Measurements from ENCODE around the gene CDC27.
A peak's percentile ranks its signal among the peaks of the same experiment; 100 is the strongest.

CDC27 gene

GRCh38 chr17:47188876-47189731 is at the start of gene CDC27:
CDC27 (minus strand) TSS chr17:47189295; CDS start chr17:47189172, 123 bp downstream.
- Histone ChIP-seq H3K36me3 (ENCODE audit: insufficient read depth, low read depth, low read length) (no peaks in the 10 kb centered on the region), H3K4me3 (ENCODE audit: low read length) (peak within 1 kb of the TSS; percentile 80), H3K4me1 (ENCODE audit: insufficient read depth, low read length) (no peaks in the 10 kb centered on the region), H3K27me3 (ENCODE audit: insufficient read depth, low read length) (no peaks in the 10 kb centered on the region), H3K27ac (ENCODE audit: low read length) (peak within 1 kb of the TSS; percentile 13), H3K9me3 (ENCODE audit: insufficient read depth, low read depth, low read length) (no peaks in the 10 kb centered on the region), H3K9ac (ENCODE audit: low read depth, low read length) (peak within 1 kb of the TSS; percentile 89)

GRCh38 chr17:47238321-47239010 is 49.4 kb upstream of the CDC27 start:
- no peaks in the 10 kb centered on the region for H3K27me3 ChIP-seq (ENCODE audit: insufficient read depth, low read length)
- no peak overlapping the region for H3K4me3 ChIP-seq (ENCODE audit: low read length)
- no peaks in the 10 kb centered on the region for H3K9me3 ChIP-seq (ENCODE audit: insufficient read depth, low read depth, low read length)
- H3K36me3 ChIP-seq (ENCODE audit: insufficient read depth, low read depth, low read length) = no peaks in the 10 kb centered on the region
- no peak overlapping the region for H3K9ac ChIP-seq (ENCODE audit: low read depth, low read length)
- H3K4me1 ChIP-seq (ENCODE audit: insufficient read depth, low read length) = no peaks in the 10 kb centered on the region
- no peak overlapping the region for H3K27ac ChIP-seq (ENCODE audit: low read length)

- no peaks in the 10 kb centered on the region for H3K4me1 ChIP-seq (ENCODE audit: insufficient read depth, low read length)
- no peak overlapping the region for H3K9ac ChIP-seq (ENCODE audit: low read depth, low read length)
- no peak overlapping the region for H3K27ac ChIP-seq (ENCODE audit: low read length)
These were observed 48.7 kb upstream of the CDC27 start for GRCh38 chr17:47237841-47238240.

GRCh38 chr17:47235923-47236322 is 46.8 kb upstream of the CDC27 start:
- Histone ChIP-seq H3K9me3 (ENCODE audit: insufficient read depth, low read depth, low read length) (no peaks in the 10 kb centered on the region), H3K27ac (ENCODE audit: low read length) (no peak overlapping the region), H3K4me1 (ENCODE audit: insufficient read depth, low read length) (no peaks in the 10 kb centered on the region), H3K27me3 (ENCODE audit: insufficient read depth, low read length) (no peaks in the 10 kb centered on the region), H3K4me3 (ENCODE audit: low read length) (no peak overlapping the region), H3K9ac (ENCODE audit: low read depth, low read length) (no peak overlapping the region), H3K36me3 (ENCODE audit: insufficient read depth, low read depth, low read length) (no peaks in the 10 kb centered on the region)

More at GRCh38 chr17:47237841-47238240, 48.7 kb upstream of the CDC27 start:
- Histone ChIP-seq H3K9me3 (ENCODE audit: insufficient read depth, low read depth, low read length) (no peaks in the 10 kb centered on the region), H3K4me3 (ENCODE audit: low read length) (no peak overlapping the region), H3K36me3 (ENCODE audit: insufficient read depth, low read depth, low read length) (no peaks in the 10 kb centered on the region), H3K27me3 (ENCODE audit: insufficient read depth, low read length) (no peaks in the 10 kb centered on the region)

- Histone ChIP-seq H3K27me3 (ENCODE audit: insufficient read depth, low read length) (peaks cover 3% of the 10 kb centered on the region; the same call in 1 of the 2 replicates), H3K4me1 (ENCODE audit: insufficient read depth, low read length) (no peaks in the 10 kb centered on the region), H3K9me3 (ENCODE audit: insufficient read depth, low read depth, low read length) (no peaks in the 10 kb centered on the region), H3K27ac (ENCODE audit: low read length) (no peak overlapping the region), H3K36me3 (ENCODE audit: insufficient read depth, low read depth, low read length) (no peaks in the 10 kb centered on the region), H3K9ac (ENCODE audit: low read depth, low read length) (no peak overlapping the region), H3K4me3 (ENCODE audit: low read length) (no peak overlapping the region)
These were observed 46.4 kb upstream of the CDC27 start for GRCh38 chr17:47235506-47235905.

- Histone ChIP-seq H3K9me3 (ENCODE audit: insufficient read depth, low read depth, low read length) (no peaks in the 10 kb centered on the region), H3K27ac (ENCODE audit: low read length) (no peak overlapping the region), H3K9ac (ENCODE audit: low read depth, low read length) (no peak overlapping the region), H3K27me3 (ENCODE audit: insufficient read depth, low read length) (peaks cover 10% of the 10 kb centered on the region), H3K4me3 (ENCODE audit: low read length) (no peak overlapping the region), H3K36me3 (ENCODE audit: insufficient read depth, low read depth, low read length) (no peaks in the 10 kb centered on the region), H3K4me1 (ENCODE audit: insufficient read depth, low read length) (peaks cover 5% of the 10 kb centered on the region)
These were observed 43.4 kb upstream of the CDC27 start for GRCh38 chr17:47232465-47232864.

- H3K27ac ChIP-seq (ENCODE audit: low read length) = no peak overlapping the region
- H3K9me3 ChIP-seq (ENCODE audit: insufficient read depth, low read depth, low read length) = no peaks in the 10 kb centered on the region
- H3K4me3 ChIP-seq (ENCODE audit: low read length) = no peak overlapping the region
- H3K9ac ChIP-seq (ENCODE audit: low read depth, low read length) = no peak overlapping the region
- no peaks in the 10 kb centered on the region for H3K36me3 ChIP-seq (ENCODE audit: insufficient read depth, low read depth, low read length)
- peaks cover 5% of the 10 kb centered on the region for H3K4me1 ChIP-seq (ENCODE audit: insufficient read depth, low read length)
- H3K27me3 ChIP-seq (ENCODE audit: insufficient read depth, low read length) = peaks cover 10% of the 10 kb centered on the region
These were observed 42.8 kb upstream of the CDC27 start for GRCh38 chr17:47231866-47232265.

GRCh38 chr17:47231334-47231733 is 42.2 kb upstream of the CDC27 start:
- Histone ChIP-seq H3K9ac (ENCODE audit: low read depth, low read length) (no peak overlapping the region), H3K36me3 (ENCODE audit: insufficient read depth, low read depth, low read length) (no peaks in the 10 kb centered on the region), H3K27me3 (ENCODE audit: insufficient read depth, low read length) (peaks cover 10% of the 10 kb centered on the region), H3K4me1 (ENCODE audit: insufficient read depth, low read length) (peaks cover 5% of the 10 kb centered on the region), H3K4me3 (ENCODE audit: low read length) (no peak overlapping the region), H3K27ac (ENCODE audit: low read length) (no peak overlapping the region), H3K9me3 (ENCODE audit: insufficient read depth, low read depth, low read length) (no peaks in the 10 kb centered on the region)

- Histone ChIP-seq H3K4me3 (ENCODE audit: low read length) (no peak overlapping the region), H3K4me1 (ENCODE audit: insufficient read depth, low read length) (peaks cover 5% of the 10 kb centered on the region), H3K9me3 (ENCODE audit: insufficient read depth, low read depth, low read length) (no peaks in the 10 kb centered on the region), H3K27ac (ENCODE audit: low read length) (no peak overlapping the region), H3K36me3 (ENCODE audit: insufficient read depth, low read depth, low read length) (no peaks in the 10 kb centered on the region), H3K27me3 (ENCODE audit: insufficient read depth, low read length) (peaks cover 10% of the 10 kb centered on the region), H3K9ac (ENCODE audit: low read depth, low read length) (no peak overlapping the region)
These were observed 41.8 kb upstream of the CDC27 start for GRCh38 chr17:47230864-47231263.

- Histone ChIP-seq H3K27me3 (ENCODE audit: insufficient read depth, low read length) (peaks cover 10% of the 10 kb centered on the region), H3K9me3 (ENCODE audit: insufficient read depth, low read depth, low read length) (no peaks in the 10 kb centered on the region), H3K9ac (ENCODE audit: low read depth, low read length) (no peak overlapping the region), H3K36me3 (ENCODE audit: insufficient read depth, low read depth, low read length) (no peaks in the 10 kb centered on the region), H3K27ac (ENCODE audit: low read length) (no peak overlapping the region), H3K4me1 (ENCODE audit: insufficient read depth, low read length) (peaks cover 5% of the 10 kb centered on the region), H3K4me3 (ENCODE audit: low read length) (peak overlapping the region; percentile 38; the same call in 1 of the 2 replicates)
These were observed 40.7 kb upstream of the CDC27 start for GRCh38 chr17:47229535-47230443.

GRCh38 chr17:47227862-47228261 is 38.8 kb upstream of the CDC27 start:
- no peaks in the 10 kb centered on the region for H3K36me3 ChIP-seq (ENCODE audit: insufficient read depth, low read depth, low read length)
- no peak overlapping the region for H3K27ac ChIP-seq (ENCODE audit: low read length)
- peaks cover 10% of the 10 kb centered on the region for H3K27me3 ChIP-seq (ENCODE audit: insufficient read depth, low read length)
- peaks cover 5% of the 10 kb centered on the region for H3K4me1 ChIP-seq (ENCODE audit: insufficient read depth, low read length)
- no peak overlapping the region for H3K9ac ChIP-seq (ENCODE audit: low read depth, low read length)
- H3K9me3 ChIP-seq (ENCODE audit: insufficient read depth, low read depth, low read length) = no peaks in the 10 kb centered on the region; the same call in 1 of the 2 replicates
- no peak overlapping the region for H3K4me3 ChIP-seq (ENCODE audit: low read length)

All from iPS-20b (cell line).